ENCODE results near the gene ACO2.
A peak's percentile ranks its signal among the peaks of the same experiment; 100 is the strongest.

The ACO2 gene

DNA sequence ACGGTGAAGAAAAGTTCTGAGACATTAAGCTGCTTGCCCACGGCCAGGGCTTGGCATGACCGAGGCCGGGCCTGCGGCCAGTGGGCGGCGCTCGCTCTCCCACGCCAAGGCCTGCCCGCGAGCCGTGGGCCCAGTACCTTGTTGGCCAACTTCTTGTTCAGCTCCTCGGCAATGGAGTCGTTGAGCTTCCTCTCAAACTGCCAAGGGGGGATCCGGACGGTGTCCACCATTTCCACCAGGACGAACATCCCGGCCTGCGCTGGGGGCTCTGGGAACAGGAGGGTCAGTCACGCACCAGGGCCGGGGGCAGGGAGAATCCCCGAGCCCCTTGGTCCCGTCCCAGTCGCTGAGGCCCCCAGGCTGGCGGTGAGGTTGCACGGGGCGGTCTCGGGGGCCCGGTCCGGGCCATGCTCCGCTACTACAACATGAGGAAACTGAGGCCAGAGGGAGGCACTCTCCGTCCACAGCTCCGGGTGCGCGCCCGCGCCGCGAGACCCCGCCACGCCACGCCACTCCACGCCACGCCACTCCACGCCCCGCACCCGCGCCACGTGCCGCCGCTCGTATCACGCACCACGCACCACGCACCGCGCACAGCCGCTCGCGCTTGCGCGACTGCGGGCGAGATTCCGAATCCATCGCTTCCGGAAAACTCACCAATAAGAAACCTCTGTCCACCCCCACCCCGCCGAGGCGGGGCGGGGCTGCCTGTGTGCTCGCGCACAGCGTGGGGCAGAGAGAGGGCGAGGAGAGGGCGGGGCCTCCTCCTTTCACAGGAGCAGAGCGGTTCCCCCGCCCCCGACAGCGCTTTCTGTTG lies 75.1 kb downstream of the ACO2 start, which contains the start of gene POLR3H:
Gene POLR3H (minus strand): TSS at position 617 of the 817 bp plus-strand sequence. CDS start 369 bp downstream, at position 248.
- TF ChIP-seq, protein P1, sequence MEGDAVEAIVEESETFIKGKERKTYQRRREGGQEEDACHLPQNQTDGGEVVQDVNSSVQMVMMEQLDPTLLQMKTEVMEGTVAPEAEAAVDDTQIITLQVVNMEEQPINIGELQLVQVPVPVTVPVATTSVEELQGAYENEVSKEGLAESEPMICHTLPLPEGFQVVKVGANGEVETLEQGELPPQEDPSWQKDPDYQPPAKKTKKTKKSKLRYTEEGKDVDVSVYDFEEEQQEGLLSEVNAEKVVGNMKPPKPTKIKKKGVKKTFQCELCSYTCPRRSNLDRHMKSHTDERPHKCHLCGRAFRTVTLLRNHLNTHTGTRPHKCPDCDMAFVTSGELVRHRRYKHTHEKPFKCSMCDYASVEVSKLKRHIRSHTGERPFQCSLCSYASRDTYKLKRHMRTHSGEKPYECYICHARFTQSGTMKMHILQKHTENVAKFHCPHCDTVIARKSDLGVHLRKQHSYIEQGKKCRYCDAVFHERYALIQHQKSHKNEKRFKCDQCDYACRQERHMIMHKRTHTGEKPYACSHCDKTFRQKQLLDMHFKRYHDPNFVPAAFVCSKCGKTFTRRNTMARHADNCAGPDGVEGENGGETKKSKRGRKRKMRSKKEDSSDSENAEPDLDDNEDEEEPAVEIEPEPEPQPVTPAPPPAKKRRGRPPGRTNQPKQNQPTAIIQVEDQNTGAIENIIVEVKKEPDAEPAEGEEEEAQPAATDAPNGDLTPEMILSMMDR (IDR thresholded peaks at IDR 0.05; ENCODE audit: low read depth, low read length): peak; percentile 80

DNA sequence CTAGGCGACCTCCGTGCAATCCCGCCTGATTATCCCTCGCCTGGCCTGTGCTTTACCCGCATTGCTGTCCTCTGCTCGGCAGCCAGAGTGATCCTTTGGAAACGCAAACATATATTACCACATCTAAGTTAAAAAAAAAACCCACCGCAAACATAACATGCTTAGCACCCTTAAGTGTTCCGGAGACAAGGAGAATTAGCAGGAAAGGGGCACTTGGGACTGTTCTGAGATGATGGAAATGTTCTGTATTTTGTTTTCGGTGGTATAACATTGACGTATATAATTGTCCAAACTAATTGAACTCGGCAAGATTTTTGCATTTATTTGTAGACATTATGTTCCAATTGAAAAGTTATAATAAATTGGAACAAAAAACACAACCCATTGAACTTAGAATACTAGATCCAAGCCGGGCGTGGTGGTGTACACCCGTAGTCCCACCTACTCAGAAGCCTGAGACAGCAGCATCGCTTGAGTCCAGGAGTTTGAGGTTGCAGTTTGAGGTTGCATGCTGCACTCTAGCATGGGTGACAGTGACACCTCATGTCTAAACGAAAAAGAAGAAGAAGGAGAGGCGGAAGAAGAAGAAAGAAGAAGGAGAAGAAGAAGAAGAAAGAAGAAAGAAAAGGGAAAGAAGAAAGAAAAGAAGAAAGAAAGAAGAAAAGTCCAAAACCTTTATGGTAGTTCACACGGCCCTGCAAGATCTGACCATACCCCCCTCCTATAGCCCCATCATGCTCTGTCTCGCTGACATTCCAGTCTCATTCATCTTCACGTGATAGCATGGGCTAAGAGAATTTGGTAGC lies 76.0 kb downstream of the ACO2 start:
- H3K27me3 ChIP-seq (ENCODE audit: insufficient read depth, low read depth, severe bottlenecking): no peaks in the 10 kb centered on the region
- peaks cover 13% of the 10 kb centered on the region for H3K36me3 ChIP-seq
- TF ChIP-seq, protein P1 (IDR thresholded peaks at IDR 0.05; ENCODE audit: low read depth, low read length): no peak
- DNase-seq: no peak
- H3K27ac ChIP-seq: peak overlapping the region; percentile 48
- H3K9me3 ChIP-seq (ENCODE audit: severe bottlenecking): no peaks in the 10 kb centered on the region
- H3K4me3 ChIP-seq (ENCODE audit: low read depth, low read length): peak overlapping the region; percentile 47

More for the DNA sequence above, 75.1 kb downstream of the ACO2 start, which contains the start of gene POLR3H:
- Histone ChIP-seq H3K27me3 (ENCODE audit: insufficient read depth, low read depth, severe bottlenecking) (no peaks in the 10 kb centered on the region), H3K9me3 (ENCODE audit: severe bottlenecking) (no peaks in the 10 kb centered on the region), H3K27ac (peak within 1 kb of the TSS; percentile 86), H3K4me3 (ENCODE audit: low read depth, low read length) (peak within 1 kb of the TSS; percentile 73), H3K36me3 (peaks cover 17% of the 10 kb centered on the region)
- DNase-seq: peak; percentile 99

DNA sequence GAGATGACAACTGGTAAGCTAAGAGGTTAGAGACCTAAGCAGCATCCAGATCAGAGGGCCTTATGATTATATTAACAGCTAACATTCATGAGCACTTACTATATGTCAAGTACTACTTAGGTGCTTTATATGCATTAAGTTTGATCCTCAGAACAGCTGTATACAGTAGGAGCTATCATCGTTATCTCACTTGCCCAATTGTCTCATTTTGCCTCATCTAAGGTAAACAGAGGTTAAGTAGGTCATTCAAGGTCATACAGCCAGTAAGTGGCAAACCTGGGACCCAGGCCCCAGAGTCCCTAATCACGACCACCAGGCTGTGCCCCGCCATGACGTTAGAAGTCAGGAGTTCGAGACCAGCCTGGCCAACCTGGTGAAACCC lies 79.9 kb downstream of the ACO2 start:
- no peak overlapping the region for H3K27ac ChIP-seq
- H3K4me3 ChIP-seq (ENCODE audit: low read depth, low read length): no peak overlapping the region

DNA sequence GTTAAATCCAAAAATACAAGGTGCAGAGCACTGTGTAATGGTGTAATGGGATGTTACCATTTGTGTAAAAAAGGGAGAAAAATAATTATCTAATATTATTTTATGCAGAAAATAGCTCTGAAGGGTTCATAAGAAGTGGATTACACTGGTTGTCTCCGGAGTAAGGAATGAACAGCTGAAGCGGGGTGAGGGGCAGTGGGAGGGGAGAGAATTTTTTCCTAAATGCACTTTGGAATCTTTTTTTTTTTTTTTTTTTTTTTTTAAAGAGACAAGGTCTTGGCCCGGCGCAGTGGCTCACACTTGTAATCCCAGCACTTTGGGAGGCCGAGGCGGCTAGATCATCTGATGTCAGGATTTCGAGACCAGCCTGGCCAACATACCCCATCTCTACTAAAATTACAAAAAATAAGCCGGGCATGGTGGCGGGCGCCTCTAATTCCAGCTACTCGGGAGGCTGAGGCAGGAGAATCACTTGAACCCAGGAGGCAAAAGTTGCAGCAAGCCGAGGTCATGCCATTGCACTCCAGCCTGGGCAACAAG lies 82.1 kb downstream of the ACO2 start:
- TF ChIP-seq, protein P1 (IDR thresholded peaks at IDR 0.05; ENCODE audit: low read depth, low read length): no peak
- H3K27me3 ChIP-seq (ENCODE audit: insufficient read depth, low read depth, severe bottlenecking): no peaks in the 10 kb centered on the region

More for the DNA sequence above, 79.9 kb downstream of the ACO2 start:
- TF ChIP-seq, protein P1 (IDR thresholded peaks at IDR 0.05; ENCODE audit: low read depth, low read length): no peak
- no peaks in the 10 kb centered on the region for H3K9me3 ChIP-seq (ENCODE audit: severe bottlenecking)
- H3K36me3 ChIP-seq: no peaks in the 10 kb centered on the region
- no peaks in the 10 kb centered on the region for H3K27me3 ChIP-seq (ENCODE audit: insufficient read depth, low read depth, severe bottlenecking)
- no peak for DNase-seq

DNA sequence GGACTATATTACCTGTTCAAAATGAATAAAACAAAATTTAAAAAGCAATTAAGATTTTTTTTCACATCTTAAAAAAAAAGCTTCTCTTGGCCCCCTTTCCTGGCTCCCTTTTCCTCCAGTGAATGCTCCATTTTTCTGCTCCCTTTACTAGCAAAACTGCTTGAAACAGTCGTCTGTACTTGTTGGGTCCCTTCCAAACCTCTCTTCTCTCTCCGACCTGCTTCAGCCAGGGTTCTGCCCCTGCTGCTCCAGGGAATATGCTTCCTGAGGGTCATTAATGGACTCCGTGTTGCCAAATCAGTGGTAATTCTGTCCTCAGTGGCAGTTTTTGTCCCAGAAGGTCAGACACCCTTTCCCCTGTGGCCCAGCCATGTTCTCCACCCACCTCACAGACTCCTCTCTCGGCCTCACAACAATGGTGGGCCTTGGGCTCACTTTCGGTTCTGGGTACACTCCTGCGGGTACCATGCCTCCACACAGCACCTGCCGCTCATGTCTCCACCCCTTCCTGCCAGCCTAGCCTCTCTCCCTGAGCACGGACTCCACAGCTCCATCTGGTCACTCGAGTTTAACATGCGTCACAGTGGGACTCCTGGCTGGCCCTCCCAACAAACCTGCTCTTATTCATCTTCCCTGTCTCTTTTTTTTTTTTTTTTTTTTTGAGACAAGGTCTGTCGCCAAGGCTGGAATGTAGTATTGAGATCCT lies 83.1 kb downstream of the ACO2 start:
- TF ChIP-seq, protein P1 (IDR thresholded peaks at IDR 0.05; ENCODE audit: low read depth, low read length): no peak
- Histone ChIP-seq H3K27ac (no peak overlapping the region), H3K36me3 (no peaks in the 10 kb centered on the region), H3K27me3 (ENCODE audit: insufficient read depth, low read depth, severe bottlenecking) (no peaks in the 10 kb centered on the region), H3K9me3 (ENCODE audit: severe bottlenecking) (no peaks in the 10 kb centered on the region), H3K4me3 (ENCODE audit: low read depth, low read length) (no peak overlapping the region)
- no peak for DNase-seq

More for the DNA sequence above, 82.1 kb downstream of the ACO2 start:
- no peaks in the 10 kb centered on the region for H3K9me3 ChIP-seq (ENCODE audit: severe bottlenecking)
- no peak overlapping the region for H3K27ac ChIP-seq
- H3K36me3 ChIP-seq: no peaks in the 10 kb centered on the region
- no peak for DNase-seq
- H3K4me3 ChIP-seq (ENCODE audit: low read depth, low read length): no peak overlapping the region
